ENCODE results near the gene KLHL21. TPM values are rescaled to one million over a fixed set of nuclear protein-coding genes. Genes with fewer than 3 reads are reported as not detected.

Gene KLHL21
- total and polyA plus RNA-seq, 9 of the 15 experiments (the other 6 are each of a cell fraction or from before 2014, with no cell fraction given), result 2.1 to 42.1 (median 17.5) TPM

GRCh38 chr1:6603238-6603914 is 707 bp upstream of the KLHL21 start (continued):
- TF ChIP-seq ZHX1 (conservative IDR thresholded peaks at IDR 0.05; ENCODE audit: low read length), result no peak
- no peak for TF ChIP-seq ZNF277 (CRISPR knock-in tag; IDR thresholded peaks at IDR 0.05; ENCODE audit: borderline replicate concordance)
- peak in 1 of 2 experiments; percentile 35 for TF ChIP-seq E2F6 (IDR thresholded peaks at IDR 0.05; ENCODE audit: borderline replicate concordance in 1 of 2, extremely low read depth in 1 of 2, insufficient read depth in 1 of 2, insufficient read length in 1 of 2, low read depth in 1 of 2, low read length in 1 of 2, poor library complexity in 1 of 2, severe bottlenecking in 1 of 2)
- peak; percentile 44; the same call in 1 of the 2 replicates for TF ChIP-seq CREM (IDR thresholded peaks at IDR 0.05; ENCODE audit: low read depth)
- 0 out of 2 replicates have a peak, but pooled peaks have one; percentile 48 for TF ChIP-seq PRMT5 (CRISPR knock-in tag; IDR thresholded peaks at IDR 0.05)
- peak; percentile 52 for TF ChIP-seq CHD1 (IDR thresholded peaks at IDR 0.05; ENCODE audit: low read length)
- TF ChIP-seq TRIM25 (IDR thresholded peaks at IDR 0.05; ENCODE audit: borderline replicate concordance), result no peak
- TF ChIP-seq NCOA4 (IDR thresholded peaks at IDR 0.05; ENCODE audit: partially characterized antibody), result no peak
- peak; percentile 14; the same call in 1 of the 2 replicates for TF ChIP-seq STAT5A (IDR thresholded peaks at IDR 0.05; ENCODE audit: borderline replicate concordance, low read length)
- TF ChIP-seq ZFX (CRISPR knock-in tag; IDR thresholded peaks at IDR 0.05), result peak; percentile 66; the same call in 1 of the 2 replicates
- no peak for TF ChIP-seq NR3C1 (CRISPR knock-in tag; IDR thresholded peaks at IDR 0.05)
- TF ChIP-seq ZNF507 (tag; conservative IDR thresholded peaks at IDR 0.05), result no peak
- TF ChIP-seq CUX1 (CRISPR knock-in tag; IDR thresholded peaks at IDR 0.05), result no peak
